ENCODE results near the gene SPRED1.

DNA sequence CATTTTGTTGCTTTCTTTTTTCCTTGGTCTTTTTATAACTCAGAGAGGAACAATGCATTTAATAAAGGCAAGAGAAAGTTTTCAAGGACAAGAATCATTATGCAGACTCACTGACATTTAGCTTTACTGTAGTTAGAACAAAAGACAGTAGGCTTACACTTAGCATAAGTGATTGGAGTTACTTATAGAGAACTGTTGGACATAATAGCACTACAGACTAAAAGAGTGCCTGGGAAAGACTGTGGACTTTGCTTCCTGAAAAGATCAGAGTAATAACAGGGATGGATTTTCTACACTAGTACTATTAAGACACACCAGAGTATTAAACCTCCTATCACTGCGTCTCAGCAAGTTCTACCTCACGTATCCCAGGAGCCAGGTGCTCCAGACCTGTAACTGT lies 39.3 kb upstream of the SPRED1 start:
- TF ChIP-seq GATA3 (IDR thresholded peaks at IDR 0.05; ENCODE audit: low read depth, low read length) (no peak), GATA2 (IDR thresholded peaks at IDR 0.05; ENCODE audit: low read depth, low read length) (no peak)
